ENCODE measurements around the gene INCENP. TPM values are rescaled to one million over a fixed set of nuclear protein-coding genes. Genes with fewer than 3 reads are reported as not detected.

The INCENP gene
- total RNA-seq, 6 experiments from 2014 or later = 6.4 to 8.9 (median 7.1) TPM

GRCh38 chr11:62153087-62153395, 29.2 kb downstream of the INCENP start:
- no peaks in the 10 kb centered on the region for H3K4me1 ChIP-seq
- 71% methylated on average over 2 of the region's 2 CpGs for WGBS (ENCODE audit: insufficient coverage, low coverage, low lambda C conversion rate, missing lambda C conversion rate)
- peaks cover 0 to 26% (median 0%) of the 10 kb centered on the region in 4 donors for H3K36me3 ChIP-seq
- intact Hi-C loops (cut with DNase I) = no loop called here
- TF ChIP-seq CTCF (IDR thresholded peaks at IDR 0.05) (no peak), POLR2A (IDR thresholded peaks at IDR 0.05) (no peak)
- no peaks in the 10 kb centered on the region for H3K9me3 ChIP-seq
- peak in 2 of 4 donors; percentile 22 to 30 for ATAC-seq
- H3K4me3 ChIP-seq = no peak overlapping the region
- H3K27me3 ChIP-seq = no peaks in the 10 kb centered on the region
- DNase-seq = no peak
- H3K27ac ChIP-seq = no peak overlapping the region

- Histone ChIP-seq H3K36me3 (peaks cover 0 to 26% (median 0%) of the 10 kb centered on the region in 4 donors), H3K27ac (no peak overlapping the region), H3K4me1 (no peaks in the 10 kb centered on the region), H3K27me3 (no peaks in the 10 kb centered on the region), H3K4me3 (no peak overlapping the region), H3K9me3 (no peaks in the 10 kb centered on the region)
- 81% methylated on average over 3 of the region's 3 CpGs for WGBS (ENCODE audit: insufficient coverage, low coverage, low lambda C conversion rate, missing lambda C conversion rate)
- ATAC-seq (no peak), DNase-seq (no peak)
- intact Hi-C loops (cut with DNase I) = no loop called here
- TF ChIP-seq CTCF (IDR thresholded peaks at IDR 0.05) = no peak
- no peak for TF ChIP-seq POLR2A (IDR thresholded peaks at IDR 0.05)
Observed at GRCh38 chr11:62153617-62154016, 29.8 kb downstream of the INCENP start.

- Histone ChIP-seq H3K9me3 (no peaks in the 10 kb centered on the region), H3K36me3 (no peaks in the 10 kb centered on the region), H3K27me3 (no peaks in the 10 kb centered on the region), H3K4me1 (no peaks in the 10 kb centered on the region), H3K27ac (no peak overlapping the region), H3K4me3 (no peak overlapping the region)
- intact Hi-C loops (cut with DNase I) = no loop called here
- TF ChIP-seq CTCF (IDR thresholded peaks at IDR 0.05) (no peak), POLR2A (IDR thresholded peaks at IDR 0.05) (no peak)
- 57% methylated on average over 3 of the region's 6 CpGs for WGBS (ENCODE audit: insufficient coverage, low coverage, low lambda C conversion rate, missing lambda C conversion rate)
- ATAC-seq = no peak
- no peak for DNase-seq
Observed at GRCh38 chr11:62157603-62158002, 33.8 kb downstream of the INCENP start.

- TF ChIP-seq POLR2A (IDR thresholded peaks at IDR 0.05) = no peak
- no peak for TF ChIP-seq CTCF (IDR thresholded peaks at IDR 0.05)
- Histone ChIP-seq H3K4me3 (no peak overlapping the region), H3K36me3 (no peaks in the 10 kb centered on the region), H3K9me3 (no peaks in the 10 kb centered on the region), H3K27ac (no peak overlapping the region), H3K4me1 (no peaks in the 10 kb centered on the region), H3K27me3 (no peaks in the 10 kb centered on the region)
- WGBS (ENCODE audit: insufficient coverage, low coverage, low lambda C conversion rate, missing lambda C conversion rate) = 70% methylated on average over 8 of the region's 10 CpGs
- intact Hi-C loops (cut with DNase I) = no loop called here
- DNase-seq (no peak), ATAC-seq (no peak)
Observed at GRCh38 chr11:62166371-62166770, 42.6 kb downstream of the INCENP start.

GRCh38 chr11:62169448-62169847, 45.6 kb downstream of the INCENP start:
- intact Hi-C loops (cut with DNase I) = no loop called here
- Histone ChIP-seq H3K4me1 (no peaks in the 10 kb centered on the region), H3K36me3 (no peaks in the 10 kb centered on the region), H3K4me3 (no peak overlapping the region), H3K9me3 (no peaks in the 10 kb centered on the region), H3K27ac (no peak overlapping the region), H3K27me3 (no peaks in the 10 kb centered on the region)
- ATAC-seq = peak; percentile 33 to 80 (median 70)
- no peak for TF ChIP-seq CTCF (IDR thresholded peaks at IDR 0.05)
- TF ChIP-seq POLR2A (IDR thresholded peaks at IDR 0.05) = no peak
- peak in 2 of 3 donors; percentile 75 to 76 for DNase-seq
- 50% methylated on average over 8 of the region's 10 CpGs for WGBS (ENCODE audit: insufficient coverage, low coverage, low lambda C conversion rate, missing lambda C conversion rate)

All from right lobe of liver (tissue), 6 donors.